Cardiac muscle cell (in vitro differentiated cells and primary cell): ENCODE results near the gene DLL3. TPM values are rescaled to one million over a fixed set of nuclear protein-coding genes. Genes with fewer than 3 reads are reported as not detected.

ENCODE experiments used
- DNase-seq, 2 donors: peaks; one replicate each; pipeline versions ENCODE4 v3.0.0 to v3.0.0-alpha.2; 2010 to 2017; ENCODE audit warnings: low read depth in 1 of 2, low spot score in 1 of 2
- H3K27ac ChIP-seq: fragments of 200-600 bp; sonication (generic); 2 replicates; pipeline ENCODE4 v1.5.1; 2016
- H3K27me3 ChIP-seq: fragments of 200-600 bp; sonication (generic); 2 replicates; pipeline ENCODE4 v1.6.0; 2016; ENCODE audit warnings: control low read depth
- H3K36me3 ChIP-seq: fragments of 200-600 bp; sonication (generic); 2 replicates; pipeline ENCODE4 v1.5.1; 2016; ENCODE audit warnings: control low read depth
- H3K4me1 ChIP-seq: fragments of 200-600 bp; sonication (generic); 2 replicates; pipeline ENCODE4 v1.8.1; 2017; ENCODE audit warnings: low read depth, mild to moderate bottlenecking, mixed run types
- H3K4me3 ChIP-seq: fragments of 200-600 bp; sonication (generic); 2 replicates; pipeline ENCODE4 v1.5.1; 2016; ENCODE audit warnings: mild to moderate bottlenecking
- H3K9me3 ChIP-seq: fragments of 200-600 bp; sonication (generic); 2 replicates; pipeline ENCODE4 v1.5.1; 2017; ENCODE audit warnings: low read depth, mild to moderate bottlenecking, control low read depth
- CTCF ChIP-seq: IDR thresholded peaks from 2 replicates; pipeline ENCODE4 v1.5.1; 2012; ENCODE audit warnings: low read depth, mild to moderate bottlenecking, low read length
- polyA plus RNA-seq: library from polyadenylated mRNA; unstranded; fragments of >200 nt; fragmentation: Nextera tagmentation; extraction: Ambion mirVana; gene quantifications from 2 replicates; pipeline ENCODE4 v1.2.1, GENCODE V29; 2016
- total RNA-seq: library from RNA; depleted of rRNA; stranded (reverse); fragments of >200 nt; gene quantifications from 2 replicates; pipeline ENCODE4 v1.2.3, GENCODE V29; 2016

The DLL3 gene
- total and polyA plus RNA-seq, 2 experiments from 2014 or later, result 11.7 to 12.2 TPM

- Histone ChIP-seq H3K27me3 (no peaks in the 10 kb centered on the region), H3K27ac (no peak overlapping the region), H3K4me3 (no peak overlapping the region), H3K9me3 (no peaks in the 10 kb centered on the region), H3K36me3 (no peaks in the 10 kb centered on the region), H3K4me1 (no peaks in the 10 kb centered on the region)
- no peak for DNase-seq
- no peak for TF ChIP-seq CTCF
Observed at GRCh38 chr19:39546599-39546998, 47.9 kb downstream of the DLL3 start.

GRCh38 chr19:39550197-39550596 lies 51.5 kb downstream of the DLL3 start:
- H3K9me3 ChIP-seq, result no peaks in the 10 kb centered on the region
- H3K4me3 ChIP-seq, result no peak overlapping the region
- H3K27me3 ChIP-seq, result no peaks in the 10 kb centered on the region
- no peak for TF ChIP-seq CTCF
- no peaks in the 10 kb centered on the region for H3K36me3 ChIP-seq
- DNase-seq, result no peak
- H3K27ac ChIP-seq, result no peak overlapping the region
- H3K4me1 ChIP-seq, result no peaks in the 10 kb centered on the region

- DNase-seq, result no peak
- no peaks in the 10 kb centered on the region for H3K27me3 ChIP-seq
- H3K4me1 ChIP-seq, result peaks cover 4% of the 10 kb centered on the region
- H3K27ac ChIP-seq, result no peak overlapping the region
- no peak overlapping the region for H3K4me3 ChIP-seq
- TF ChIP-seq CTCF, result no peak
- no peaks in the 10 kb centered on the region for H3K9me3 ChIP-seq
- no peaks in the 10 kb centered on the region for H3K36me3 ChIP-seq
Observed at GRCh38 chr19:39553082-39553652, 54.4 kb downstream of the DLL3 start.

- no peak for DNase-seq
- H3K4me1 ChIP-seq, result peaks cover 4% of the 10 kb centered on the region
Observed at GRCh38 chr19:39554701-39555311, 56.1 kb downstream of the DLL3 start.

GRCh38 chr19:39555883-39556282 lies 57.1 kb downstream of the DLL3 start:
- no peaks in the 10 kb centered on the region for H3K9me3 ChIP-seq
- H3K36me3 ChIP-seq, result no peaks in the 10 kb centered on the region
- no peak for TF ChIP-seq CTCF
- no peaks in the 10 kb centered on the region for H3K27me3 ChIP-seq
- no peak overlapping the region for H3K27ac ChIP-seq
- DNase-seq, result no peak
- H3K4me1 ChIP-seq, result peaks cover 4% of the 10 kb centered on the region
- H3K4me3 ChIP-seq, result no peak overlapping the region

More at GRCh38 chr19:39554701-39555311, 56.1 kb downstream of the DLL3 start:
- H3K9me3 ChIP-seq, result no peaks in the 10 kb centered on the region
- H3K4me3 ChIP-seq, result no peak overlapping the region
- H3K36me3 ChIP-seq, result no peaks in the 10 kb centered on the region
- no peak for TF ChIP-seq CTCF
- no peak overlapping the region for H3K27ac ChIP-seq
- H3K27me3 ChIP-seq, result no peaks in the 10 kb centered on the region

Other genes starting within 250 kb of the DLL3 start
- not detected in 2 replicates for gene IFNL2, start 230.6 kb upstream of the DLL3 start, total RNA-seq
- gene IFNL2, start 230.6 kb upstream of the DLL3 start, polyA plus RNA-seq, result not detected in 2 replicates
- not detected in 2 replicates for gene IFNL1, start 202.5 kb upstream of the DLL3 start, total RNA-seq
- not detected in 2 replicates for gene IFNL1, start 202.5 kb upstream of the DLL3 start, polyA plus RNA-seq
- 10.3 and 19.4 TPM in 2 replicates for gene LRFN1, start 178.1 kb upstream of the DLL3 start, total RNA-seq
- gene LRFN1, start 178.1 kb upstream of the DLL3 start, polyA plus RNA-seq, result 12.4 and 18.6 TPM in 2 replicates
- gene GMFG, start 162.9 kb upstream of the DLL3 start, total RNA-seq, result not detected in 2 replicates
- 2.3 and 3.2 TPM in 2 replicates for gene GMFG, start 162.9 kb upstream of the DLL3 start, polyA plus RNA-seq
- gene SAMD4B, start 156.5 kb upstream of the DLL3 start, total RNA-seq, result 158 and 183 TPM in 2 replicates
- 120 and 139 TPM in 2 replicates for gene SAMD4B, start 156.5 kb upstream of the DLL3 start, polyA plus RNA-seq
- 61.9 and 62.2 TPM in 2 replicates for gene PAF1, start 107.8 kb upstream of the DLL3 start, total RNA-seq
- 64.4 and 78.3 TPM in 2 replicates for gene PAF1, start 107.8 kb upstream of the DLL3 start, polyA plus RNA-seq
- 43.8 and 70.6 TPM in 2 replicates for gene MED29, start 107.6 kb upstream of the DLL3 start, total RNA-seq
- gene MED29, start 107.6 kb upstream of the DLL3 start, polyA plus RNA-seq, result 59.6 and 67.3 TPM in 2 replicates
- 13.6 and 14.6 TPM in 2 replicates for gene ZFP36, start 92.1 kb upstream of the DLL3 start, total RNA-seq
- gene ZFP36, start 92.1 kb upstream of the DLL3 start, polyA plus RNA-seq, result 51.2 and 53.4 TPM in 2 replicates
- gene PLEKHG2, start 86.3 kb upstream of the DLL3 start, total RNA-seq, result 40.7 and 45.4 TPM in 2 replicates
- 30.5 and 40.0 TPM in 2 replicates for gene PLEKHG2, start 86.3 kb upstream of the DLL3 start, polyA plus RNA-seq
- gene RPS16, start 63.0 kb upstream of the DLL3 start, total RNA-seq, result 369 and 374 TPM in 2 replicates
- gene RPS16, start 63.0 kb upstream of the DLL3 start, polyA plus RNA-seq, result 508 and 542 TPM in 2 replicates
- gene SUPT5H, start 53.4 kb upstream of the DLL3 start, total RNA-seq, result 106 and 156 TPM in 2 replicates
- 145 and 185 TPM in 2 replicates for gene SUPT5H, start 53.4 kb upstream of the DLL3 start, polyA plus RNA-seq
- 80.4 and 108 TPM in 2 replicates for gene TIMM50, start 18.1 kb upstream of the DLL3 start, total RNA-seq
- 93.3 and 101 TPM in 2 replicates for gene TIMM50, start 18.1 kb upstream of the DLL3 start, polyA plus RNA-seq
- 2.0 and 4.3 TPM in 2 replicates for gene SELENOV, start 16.2 kb downstream of the DLL3 start, total RNA-seq
- 1.3 and 2.5 TPM in 2 replicates for gene SELENOV, start 16.2 kb downstream of the DLL3 start, polyA plus RNA-seq
- gene EID2B, start 33.9 kb downstream of the DLL3 start, total RNA-seq, result 9.5 and 17.5 TPM in 2 replicates
- gene EID2B, start 33.9 kb downstream of the DLL3 start, polyA plus RNA-seq, result 8.4 and 14.1 TPM in 2 replicates
- gene EID2, start 41.2 kb downstream of the DLL3 start, total RNA-seq, result 20.3 and 44.5 TPM in 2 replicates
- 70.2 and 75.0 TPM in 2 replicates for gene EID2, start 41.2 kb downstream of the DLL3 start, polyA plus RNA-seq
- not detected in 2 replicates for gene LGALS13, start 103.6 kb downstream of the DLL3 start, total RNA-seq
- not detected in 2 replicates for gene LGALS13, start 103.6 kb downstream of the DLL3 start, polyA plus RNA-seq
- not detected in 2 replicates for gene LGALS16, start 157.0 kb downstream of the DLL3 start, total RNA-seq
- gene LGALS16, start 157.0 kb downstream of the DLL3 start, polyA plus RNA-seq, result not detected in 2 replicates
- gene LGALS14, start 205.5 kb downstream of the DLL3 start, total RNA-seq, result not detected in 2 replicates
- gene LGALS14, start 205.5 kb downstream of the DLL3 start, polyA plus RNA-seq, result not detected in 2 replicates
- gene CLC, start 239.1 kb downstream of the DLL3 start, total RNA-seq, result not detected in 2 replicates
- gene CLC, start 239.1 kb downstream of the DLL3 start, polyA plus RNA-seq, result not detected in 2 replicates